ENCODE data around the gene ASB8.
"Not testable (repeated sequence)": the region's sequence is repeated elsewhere in the genome, so short reads cannot be mapped to it uniquely, and the experiment has no call there.

Gene ASB8

DNA sequence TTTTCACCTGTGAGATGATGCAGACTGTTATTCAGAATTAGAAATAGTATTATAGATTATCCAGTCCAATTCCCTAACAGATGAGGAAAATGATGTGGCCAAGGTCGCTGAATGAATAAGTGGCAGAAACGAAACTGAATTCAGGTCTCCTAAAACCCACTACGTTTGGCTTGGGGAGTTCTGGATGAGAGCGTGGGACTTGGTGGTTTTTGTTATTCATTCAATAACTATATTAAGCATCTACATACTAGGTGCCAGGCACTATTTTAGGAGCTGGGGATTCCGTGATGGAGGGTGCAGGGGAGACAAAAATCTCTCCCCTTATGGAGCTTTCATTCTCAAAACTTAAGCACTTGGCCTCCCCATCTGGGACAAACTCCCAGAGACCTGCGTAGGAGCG is 25.3 kb upstream of the ASB8 start:
- DNase-seq = no peak

DNA sequence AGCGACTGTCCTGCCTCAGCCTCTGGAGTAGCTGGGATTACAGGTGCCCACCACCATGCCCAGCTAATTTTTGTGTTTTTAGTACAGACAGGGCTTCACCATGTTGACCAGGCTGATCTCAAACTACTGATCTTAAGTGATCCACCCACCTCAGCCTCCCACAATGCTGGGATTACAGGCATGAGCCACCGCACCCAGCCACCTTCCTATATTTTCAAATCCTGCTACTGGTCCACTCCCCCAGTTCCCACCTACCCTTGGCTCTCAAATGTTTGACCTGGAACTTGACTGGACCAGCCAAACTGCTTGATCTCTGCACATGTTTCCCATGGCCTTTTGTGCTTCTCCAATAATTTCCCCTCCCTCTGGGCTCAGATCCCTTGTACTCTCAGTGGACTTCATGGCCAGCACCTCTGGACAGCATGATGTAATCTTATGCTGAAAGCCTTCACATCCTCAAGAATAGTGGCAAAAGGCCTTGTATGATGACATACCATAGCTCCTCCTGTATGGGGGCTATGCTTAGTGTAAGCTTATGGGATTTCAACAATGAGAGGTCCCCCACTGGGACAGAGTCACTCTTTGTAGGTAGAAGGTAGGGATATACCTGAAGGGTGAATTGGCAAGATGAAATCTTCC is 23.7 kb upstream of the ASB8 start:
- DNase-seq = no peak

DNA sequence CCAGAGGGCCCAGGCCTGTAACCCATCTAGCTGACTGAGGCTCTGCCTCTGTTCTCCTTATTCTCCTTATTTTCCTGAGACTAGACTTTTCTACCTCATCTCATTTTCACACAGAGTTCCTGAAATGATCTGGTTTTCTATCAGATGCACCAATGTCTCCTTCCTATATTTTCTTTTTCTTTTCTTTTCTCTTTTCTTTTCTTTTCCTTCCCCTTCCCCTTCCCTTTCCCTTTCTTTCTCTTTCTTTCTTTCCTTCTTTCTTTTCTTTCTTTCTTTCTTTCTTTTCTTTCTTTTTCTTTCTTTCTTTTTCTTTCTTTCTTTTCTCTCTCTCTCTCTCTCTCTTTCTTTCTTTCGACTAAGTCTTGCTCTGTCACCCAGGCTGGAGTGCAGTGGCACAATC is 23.1 kb upstream of the ASB8 start:
- DNase-seq = no peak

DNA sequence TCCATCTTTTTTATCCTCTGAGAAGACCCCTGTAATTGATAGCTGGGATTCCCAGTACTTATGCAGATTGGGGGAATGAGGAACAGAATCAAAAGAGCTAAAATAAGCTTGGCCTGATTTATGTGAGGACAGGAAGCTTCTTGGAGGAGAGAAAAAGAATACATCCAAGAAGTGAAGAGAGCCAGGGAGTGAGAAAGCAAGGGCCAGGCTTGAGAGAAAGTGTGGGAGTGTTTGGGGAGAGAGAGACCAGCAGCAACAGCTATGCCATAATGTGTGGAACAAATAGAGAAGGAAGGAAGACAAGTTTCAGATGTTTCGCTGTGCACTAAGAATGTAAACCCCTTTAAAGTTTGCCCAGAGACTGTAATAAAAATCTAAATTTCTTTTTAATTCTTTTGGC is 22.2 kb upstream of the ASB8 start:
- no peak for DNase-seq

DNA sequence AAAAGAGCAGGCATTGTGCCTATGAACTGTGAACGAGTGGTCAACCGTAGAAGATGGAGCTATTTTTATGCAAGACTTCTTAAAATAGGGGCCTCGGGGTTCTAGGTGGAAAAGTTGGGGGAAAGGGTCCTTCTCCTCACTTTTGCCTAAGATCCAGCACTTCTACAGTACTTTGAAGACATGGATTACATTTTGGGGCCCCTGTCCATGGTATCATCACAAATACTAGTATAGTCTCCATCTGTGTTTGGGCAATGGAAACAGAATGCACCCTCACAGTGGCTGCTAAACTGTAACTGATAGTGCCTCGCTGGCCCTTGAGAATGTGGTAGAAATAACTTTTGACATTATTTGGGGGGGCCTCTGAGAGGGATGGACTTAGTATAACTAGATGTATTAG is 20.7 kb upstream of the ASB8 start:
- no peak for DNase-seq

DNA sequence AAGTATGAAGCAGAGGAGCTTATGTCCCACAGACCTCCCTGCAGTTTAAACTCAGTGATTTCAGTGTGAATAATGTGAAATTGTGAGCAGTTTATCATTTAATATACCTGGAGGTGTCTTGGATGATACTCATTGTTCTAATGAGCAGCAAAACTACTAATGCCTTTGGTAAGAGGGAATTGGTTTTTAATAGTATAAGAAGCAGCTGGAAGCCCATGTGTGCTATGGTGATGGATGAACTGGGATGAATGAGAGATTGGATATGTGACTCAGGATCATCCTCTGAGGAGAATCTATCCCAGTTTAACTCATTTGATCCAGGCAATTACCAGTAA is 19.1 kb upstream of the ASB8 start:
- DNase-seq = no peak

DNA sequence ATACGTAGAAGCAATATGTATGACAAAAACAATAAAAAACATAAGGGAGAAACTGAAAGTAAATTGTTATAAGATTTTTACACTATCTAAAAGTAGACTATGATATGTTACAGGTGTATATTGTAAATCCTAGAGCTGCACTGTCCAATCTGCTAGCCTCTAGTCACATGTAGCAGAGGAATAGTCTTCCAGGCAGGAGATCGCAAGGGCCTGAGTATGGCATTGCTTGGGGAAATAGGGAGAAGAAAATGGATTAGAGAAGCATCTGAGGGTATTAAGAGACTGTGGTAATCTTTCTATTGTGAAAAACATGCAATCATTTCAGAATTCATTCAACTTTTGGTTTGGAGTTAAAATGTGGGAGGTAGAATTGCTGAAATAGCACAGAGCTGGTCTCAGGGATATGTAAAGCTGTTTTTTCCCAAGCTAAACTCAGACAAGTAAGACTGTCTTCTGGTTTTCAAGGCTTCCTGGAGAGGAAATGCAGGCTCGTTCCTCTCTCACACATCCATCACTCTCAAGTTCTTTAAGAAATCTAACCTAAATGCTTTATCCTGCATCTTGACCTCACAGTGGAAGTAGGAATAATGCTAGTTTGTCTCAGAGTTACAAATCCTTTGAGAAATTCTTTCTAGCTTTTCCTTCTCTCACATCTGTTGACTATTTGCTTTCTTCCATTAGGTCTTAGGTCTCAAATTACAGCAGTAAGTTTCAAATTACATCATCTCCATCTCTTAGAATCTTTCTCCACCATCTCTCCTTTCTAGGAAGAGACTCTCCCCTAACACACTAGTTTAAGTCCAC is 18.5 kb upstream of the ASB8 start:
- DNase-seq = no peak

DNA sequence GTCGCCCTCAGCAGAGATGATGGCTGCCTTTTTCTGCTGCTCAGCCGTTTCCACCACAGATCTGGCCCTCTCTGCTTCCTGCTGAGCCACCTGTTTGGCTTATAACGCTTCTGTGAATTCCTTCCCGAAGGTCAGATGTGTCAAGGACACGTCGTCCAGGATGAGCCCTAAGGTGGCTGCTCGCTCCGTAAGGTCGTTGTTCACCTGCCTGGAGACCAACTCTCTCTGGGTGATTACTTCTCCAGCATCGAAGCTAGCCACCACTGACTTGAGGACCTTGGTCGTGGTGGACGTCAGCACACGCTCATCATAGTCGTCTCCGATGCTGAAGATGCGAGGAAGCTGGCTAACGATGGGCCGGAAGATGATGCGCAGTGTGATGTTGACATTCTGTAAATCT is 11.7 kb upstream of the ASB8 start:
- no peak for DNase-seq

DNA sequence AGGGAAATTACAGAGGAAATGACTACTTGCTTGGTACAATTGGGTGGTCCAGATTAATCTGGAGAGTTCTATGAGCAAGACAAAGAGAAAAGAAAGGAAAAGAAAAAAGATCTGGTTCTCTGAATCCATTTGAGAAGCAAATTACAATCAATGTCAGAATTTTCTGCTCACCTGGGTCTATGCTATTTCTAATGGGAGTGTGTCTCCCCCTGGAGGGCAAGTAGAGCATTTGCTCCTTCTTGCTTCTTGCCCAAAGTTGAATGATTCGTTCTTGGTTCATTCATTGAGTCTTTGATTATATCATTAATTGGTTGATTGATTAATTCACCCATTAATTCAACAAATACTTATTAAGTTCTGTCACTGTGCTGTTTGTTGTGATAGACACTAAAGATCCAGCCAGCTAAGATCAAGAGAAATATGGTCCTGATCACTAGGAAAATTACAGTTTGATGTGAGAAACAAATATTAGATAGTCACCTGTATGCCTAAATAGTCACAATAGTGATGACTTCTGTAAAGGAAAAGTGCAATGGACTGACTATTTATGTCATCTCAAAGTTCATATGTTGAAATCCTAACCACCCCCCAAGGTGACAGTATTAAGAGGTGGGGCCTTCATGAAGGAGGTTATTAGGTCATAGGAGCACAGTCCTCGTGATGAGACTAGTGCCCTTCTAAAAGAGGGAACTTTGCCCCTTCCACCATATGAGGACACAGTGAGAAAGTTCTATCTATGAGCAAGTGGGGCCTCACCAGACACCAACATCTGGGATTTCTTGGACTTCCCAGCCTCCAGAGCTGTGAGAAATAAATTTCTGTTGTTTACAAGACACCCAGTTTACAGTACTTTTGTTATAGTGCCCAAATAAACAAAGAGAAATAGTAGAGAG is 8.0 kb upstream of the ASB8 start:
- DNase-seq = peak in 1 of 2 donors; percentile 23

DNA sequence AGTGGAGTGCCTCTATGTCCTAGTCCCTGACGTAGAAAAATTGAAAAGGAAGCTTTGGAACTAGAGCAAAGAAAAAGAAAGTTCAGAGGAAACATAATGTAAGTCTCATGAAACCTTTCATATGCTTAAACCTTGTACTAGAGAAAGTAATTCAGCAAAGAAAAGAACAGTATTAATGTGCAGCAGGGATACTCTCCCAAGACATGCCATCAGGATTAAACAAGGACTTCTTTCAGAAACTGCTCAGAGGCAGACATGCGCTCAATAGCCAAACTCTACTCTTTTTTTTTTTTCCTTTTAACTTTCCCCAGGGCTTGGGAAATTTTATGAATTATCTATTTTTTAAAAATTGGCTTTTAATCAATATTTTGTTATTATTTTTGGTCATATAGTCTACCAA is 7.1 kb upstream of the ASB8 start:
- DNase-seq = no peak

DNA sequence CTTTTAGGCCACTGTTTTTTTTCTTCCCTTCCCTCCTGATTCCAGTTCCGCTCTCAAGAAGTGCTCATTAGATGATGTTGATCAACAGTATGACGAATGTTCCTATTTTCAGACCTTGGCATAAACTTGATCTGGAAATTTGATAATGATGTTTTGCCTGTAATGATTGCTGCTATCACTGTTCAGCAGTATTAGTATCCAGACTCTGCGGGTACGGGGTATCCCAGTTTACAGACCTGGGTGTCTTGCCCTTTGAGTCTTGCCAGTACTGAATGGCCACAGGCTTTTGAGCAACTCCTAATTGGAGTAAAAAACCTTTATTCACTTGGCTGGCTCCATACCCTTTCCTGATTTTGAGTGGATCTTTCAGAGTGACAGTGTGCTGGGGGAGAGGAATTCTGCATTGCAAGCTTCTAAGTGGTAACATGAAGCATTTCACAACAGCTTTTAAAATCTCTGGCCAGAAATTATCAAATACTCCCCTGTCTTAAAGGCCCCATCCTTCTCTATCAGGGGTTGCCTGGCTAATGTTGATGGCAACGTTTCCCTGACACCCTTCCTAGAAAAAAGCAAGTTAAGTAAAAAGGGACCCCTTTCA is 5.9 kb upstream of the ASB8 start:
- no peak for DNase-seq

DNA sequence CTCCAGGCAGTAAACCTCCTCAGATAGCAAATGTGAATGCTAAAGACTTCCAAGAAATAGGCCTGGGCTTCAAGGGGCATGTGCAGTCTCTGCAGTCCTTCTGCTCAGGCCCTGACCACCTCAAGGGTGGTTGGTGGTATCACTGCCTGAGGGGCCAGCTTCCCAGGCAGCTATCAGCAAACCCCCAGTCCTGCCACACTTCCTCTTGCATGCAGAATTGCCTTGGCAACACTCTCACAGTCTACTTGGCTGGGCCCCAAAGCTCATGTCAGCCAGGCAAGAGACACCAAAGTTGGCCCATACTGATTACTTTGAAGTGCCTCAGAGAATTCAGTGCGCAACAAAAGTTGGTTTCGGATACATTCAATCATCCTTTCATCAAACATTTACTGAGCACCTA is 3.5 kb upstream of the ASB8 start:
- DNase-seq = peak in 1 of 2 donors; percentile 74

DNA sequence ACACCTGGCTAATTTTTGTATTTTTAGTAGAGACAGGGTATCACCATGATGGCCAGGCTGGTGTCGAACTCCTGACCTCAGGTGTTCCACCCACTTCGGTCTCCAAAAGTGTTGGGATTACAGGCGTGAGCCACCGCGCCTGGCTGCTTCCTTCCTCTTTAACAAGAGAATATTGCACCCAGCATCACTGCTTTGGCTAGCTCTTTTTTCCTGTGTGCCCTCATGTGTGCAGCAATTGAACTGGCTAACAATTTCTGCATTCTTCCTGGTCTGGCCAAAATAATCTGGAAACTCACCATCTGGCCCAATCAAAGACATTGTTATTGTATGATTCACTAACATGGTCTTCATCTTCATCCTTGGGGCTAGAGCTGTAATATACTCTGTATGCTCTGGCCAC is 2.7 kb upstream of the ASB8 start:
- DNase-seq = no peak

DNA sequence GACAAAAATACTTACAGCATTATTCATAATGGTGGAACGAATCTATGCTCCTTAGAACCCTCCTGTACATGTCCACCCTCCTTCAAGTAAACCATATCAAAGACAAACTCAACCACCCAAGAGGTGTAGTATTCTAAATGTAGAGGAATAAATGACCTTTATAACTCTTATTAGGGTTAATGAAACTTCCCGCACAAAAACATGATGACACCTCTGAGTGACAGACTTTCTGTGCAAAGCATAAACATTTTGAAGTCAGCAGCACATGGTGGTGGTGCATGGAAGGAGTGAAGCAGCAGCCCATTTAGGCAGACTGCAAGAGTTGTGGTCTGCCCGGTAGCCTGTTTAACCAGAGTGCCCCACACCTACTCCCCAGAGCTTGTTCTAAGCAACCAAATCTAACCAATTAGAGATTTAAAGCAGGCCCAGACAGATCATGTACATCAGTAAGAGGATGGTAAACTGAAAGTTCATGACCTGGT is 615 bp upstream of the ASB8 start:
- no peak for DNase-seq

DNA sequence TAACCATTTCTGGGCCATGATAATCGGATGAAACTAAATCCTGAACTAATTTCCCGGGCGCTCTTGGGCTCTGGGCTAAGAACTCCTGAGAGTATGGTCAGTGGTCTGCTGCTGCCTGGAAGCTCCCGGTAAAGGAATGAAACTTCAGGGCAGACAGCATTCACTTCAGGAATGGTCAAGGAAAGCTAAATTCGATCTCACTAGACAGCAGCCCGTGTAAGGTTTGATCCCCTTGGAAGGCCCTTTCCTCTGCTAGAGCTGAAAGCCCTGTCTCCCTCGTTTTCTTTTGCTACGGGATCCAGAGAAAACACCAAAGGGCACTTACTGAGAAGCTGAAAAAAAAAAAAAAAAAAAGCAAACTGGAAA is 680 bp downstream of the ASB8 start:
- no peak for DNase-seq

DNA sequence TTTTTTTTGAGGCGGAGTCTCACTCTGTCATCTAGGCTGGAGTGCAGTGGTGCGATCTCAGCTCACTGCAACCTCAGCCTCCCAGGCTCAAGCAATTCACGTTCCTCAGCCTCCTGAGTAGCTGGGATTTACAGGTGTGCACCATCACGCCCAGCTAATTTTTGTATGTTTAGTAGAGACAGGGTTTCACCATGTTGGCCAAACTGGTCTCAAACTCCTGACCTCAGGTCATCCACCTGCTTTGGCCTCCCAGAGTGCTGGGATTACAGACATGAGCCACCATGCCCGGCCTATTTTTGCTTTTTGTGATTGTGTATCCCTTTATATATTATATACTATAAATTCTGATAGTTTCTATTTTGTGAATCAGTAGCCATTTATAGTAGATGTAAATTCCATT is 1.5 kb downstream of the ASB8 start:
- DNase-seq = not testable (repeated sequence)

DNA sequence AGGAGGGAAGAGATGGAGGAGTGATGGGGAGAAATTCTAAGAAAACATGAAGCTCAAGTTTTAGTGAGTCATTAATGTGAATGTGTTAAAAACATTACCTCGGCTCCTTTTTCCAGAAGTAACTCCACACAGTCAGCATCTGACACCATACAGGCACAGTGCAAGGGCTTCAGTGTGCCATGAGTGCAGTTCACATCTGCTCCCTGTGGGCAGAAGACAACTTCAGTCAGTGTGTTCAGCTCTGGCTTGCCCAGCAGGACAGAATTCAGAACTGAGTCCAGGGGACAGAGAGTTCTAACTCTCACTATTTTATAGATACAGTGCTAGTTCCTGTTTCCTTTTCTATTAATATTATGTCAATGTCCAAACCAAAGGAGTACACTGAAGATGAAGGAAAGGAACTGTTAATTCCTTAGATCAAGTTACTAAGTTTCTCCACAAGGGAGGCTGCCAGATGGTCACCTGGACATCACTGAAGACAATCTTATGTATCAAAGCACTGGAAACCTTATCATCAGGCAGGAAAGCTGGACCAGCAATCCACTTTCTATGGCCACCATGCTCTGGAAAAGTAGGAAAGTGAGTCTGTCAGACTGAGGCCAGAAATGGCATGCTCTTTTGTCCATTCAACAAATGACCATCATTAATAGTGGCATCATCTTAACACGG is 6.1 kb downstream of the ASB8 start:
- no peak for DNase-seq

DNA sequence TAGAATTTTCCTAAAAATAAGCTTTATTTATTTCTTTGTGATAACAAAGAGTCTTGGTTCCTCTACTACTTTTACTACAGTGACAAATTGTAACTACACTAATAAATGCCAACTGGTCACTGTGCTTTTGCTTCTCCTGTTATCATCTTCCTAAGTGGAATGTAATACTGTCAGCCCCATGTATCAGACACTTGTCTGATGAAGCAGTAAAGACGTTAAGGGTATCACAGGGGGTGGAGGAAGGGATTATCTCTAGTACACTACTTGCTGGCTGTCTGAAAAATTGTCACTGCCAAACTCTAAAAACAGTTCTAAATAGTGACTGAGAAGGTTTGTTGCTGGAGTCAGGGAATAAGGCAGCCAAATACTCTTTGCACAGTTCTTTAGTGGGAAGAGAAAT is 11.3 kb downstream of the ASB8 start:
- no peak for DNase-seq

DNA sequence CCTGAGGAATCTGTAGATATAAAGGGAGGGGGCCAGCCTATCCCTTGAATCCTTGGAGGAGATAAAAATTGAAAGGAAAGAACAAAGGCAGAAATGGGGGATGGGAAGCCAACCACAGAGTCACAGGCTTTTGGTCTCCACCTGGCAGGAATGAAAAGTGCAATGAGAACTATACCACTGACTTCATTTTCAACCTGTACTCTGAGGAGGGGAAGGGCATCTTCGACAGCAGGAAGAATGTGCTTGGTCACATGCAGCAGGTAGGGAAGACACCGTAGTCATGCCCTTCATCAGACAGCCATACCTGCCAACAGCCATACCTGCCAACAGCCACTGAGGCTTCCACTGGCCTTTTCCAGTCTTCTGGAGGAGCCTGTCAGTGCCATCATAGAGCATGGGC is 13.4 kb downstream of the ASB8 start:
- DNase-seq = no peak

DNA sequence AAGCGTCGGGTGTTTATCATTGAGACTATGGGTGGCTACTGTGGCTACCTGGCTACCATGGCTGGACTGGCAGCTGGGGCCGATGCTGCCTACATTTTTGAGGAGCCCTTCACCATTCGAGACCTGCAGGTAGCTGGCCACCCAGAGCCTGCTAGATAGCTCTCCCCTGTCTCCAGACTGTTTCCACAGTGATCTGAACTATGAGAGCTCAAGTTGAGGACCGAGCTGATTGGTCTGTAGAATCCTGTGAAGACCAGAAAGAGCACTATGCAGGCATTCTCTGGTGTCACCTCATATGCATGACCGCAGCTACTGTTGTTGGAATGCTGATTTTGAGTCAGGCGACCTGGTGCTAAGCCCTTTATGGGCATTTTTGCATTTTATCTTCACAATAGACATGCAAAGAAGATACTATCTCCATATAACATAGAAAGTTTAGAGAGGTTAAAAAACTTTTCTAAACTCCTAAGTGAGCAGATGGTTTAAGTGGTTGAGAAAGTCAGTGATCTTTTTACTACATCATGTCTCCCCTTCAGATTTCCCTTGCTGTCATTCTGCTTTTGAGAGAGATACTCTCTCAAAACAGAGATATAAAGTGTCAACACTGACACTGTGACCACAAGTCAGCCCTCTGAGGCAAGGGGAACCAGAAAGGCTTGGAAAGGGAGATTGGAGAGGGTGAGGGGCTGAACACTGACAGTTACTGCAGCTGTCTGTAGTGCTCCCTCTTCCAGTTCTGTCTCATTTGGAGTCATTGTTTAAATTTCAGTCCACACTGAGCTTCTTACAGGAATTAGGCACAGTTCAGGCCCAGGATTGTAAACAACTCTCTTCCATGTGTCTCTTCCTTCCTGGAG is 14.3 kb downstream of the ASB8 start:
- no peak for DNase-seq

DNA sequence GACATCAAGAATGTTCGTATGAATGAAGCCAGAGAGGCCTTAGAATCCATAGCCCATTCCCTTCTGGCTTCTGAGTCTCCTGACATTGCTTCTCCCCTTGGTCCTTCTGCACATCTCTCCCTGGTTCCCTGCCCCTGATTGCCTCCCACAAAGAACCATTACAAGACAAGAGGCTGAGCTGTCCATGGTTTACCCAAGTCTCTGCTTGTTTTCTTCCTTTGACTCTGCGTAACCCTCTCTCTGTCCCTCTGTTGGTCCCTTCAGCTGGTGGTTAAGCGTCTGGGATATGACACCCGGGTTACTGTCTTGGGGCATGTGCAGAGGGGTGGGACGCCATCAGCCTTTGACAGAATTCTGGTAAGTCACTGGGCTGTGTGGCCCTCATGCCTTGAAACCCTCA is 22.3 kb downstream of the ASB8 start:
- DNase-seq = no peak

DNA sequence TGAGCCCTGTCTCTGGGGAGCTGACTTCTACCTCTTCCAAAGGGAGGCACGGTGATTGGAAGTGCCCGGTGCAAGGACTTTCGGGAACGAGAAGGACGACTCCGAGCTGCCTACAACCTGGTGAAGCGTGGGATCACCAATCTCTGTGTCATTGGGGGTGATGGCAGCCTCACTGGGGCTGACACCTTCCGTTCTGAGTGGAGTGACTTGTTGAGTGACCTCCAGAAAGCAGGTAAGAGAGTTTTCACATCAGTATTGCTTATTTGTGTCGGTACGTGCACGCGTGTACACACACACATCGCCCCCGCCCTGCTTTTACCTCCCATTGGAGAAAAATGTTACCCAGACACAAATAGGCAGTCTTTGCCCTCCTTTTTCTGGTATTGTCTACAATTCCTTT is 24.5 kb downstream of the ASB8 start:
- no peak for DNase-seq

All from bone marrow (tissue), 2 donors.